ENCODE results near the gene LRRC23. TPM values are rescaled to one million over a fixed set of nuclear protein-coding genes. Genes with fewer than 3 reads are reported as not detected.

The LRRC23 gene
- total RNA-seq, 2 donors from 2014 or later: 7.3 to 8.0 TPM

- Histone ChIP-seq H3K9ac (ENCODE audit: low read depth in 2 of 2, low read length in 2 of 2) (no peak overlapping the region), H3K27me3 (no peaks in the 10 kb centered on the region), H3K9me3 (no peaks in the 10 kb centered on the region), H3K4me1 (peaks cover 10% of the 10 kb centered on the region), H3K27ac (no peak overlapping the region), H3K4me3 (no peak overlapping the region), H3K36me3 (no peaks in the 10 kb centered on the region)
- no peak for DNase-seq
- TF ChIP-seq CTCF (IDR thresholded peaks at IDR 0.05): no peak
- intact Hi-C loops (cut with DNase I): no loop called here
These were observed 52.6 kb downstream of the LRRC23 start for GRCh38 chr12:6957151-6957701.

- Histone ChIP-seq H3K27me3 (no peaks in the 10 kb centered on the region), H3K36me3 (no peaks in the 10 kb centered on the region), H3K4me3 (no peak overlapping the region), H3K27ac (peak overlapping the region; percentile 95), H3K9ac (ENCODE audit: low read depth in 2 of 2, low read length in 2 of 2) (peak overlapping the region in 1 of 2 donors; percentile 59), H3K4me1 (peaks cover 10% of the 10 kb centered on the region), H3K9me3 (no peaks in the 10 kb centered on the region)
- no peak for DNase-seq
- TF ChIP-seq CTCF (IDR thresholded peaks at IDR 0.05): no peak
- intact Hi-C loops (cut with DNase I): no loop called here
These were observed 53.4 kb downstream of the LRRC23 start for GRCh38 chr12:6957741-6958608.

GRCh38 chr12:6958609-6959057 lies 54.0 kb downstream of the LRRC23 start:
- intact Hi-C loops (cut with DNase I): no loop called here
- TF ChIP-seq CTCF (IDR thresholded peaks at IDR 0.05): no peak
- Histone ChIP-seq H3K36me3 (no peaks in the 10 kb centered on the region), H3K9ac (ENCODE audit: low read depth in 2 of 2, low read length in 2 of 2) (peak overlapping the region; percentile 38 to 59), H3K27me3 (no peaks in the 10 kb centered on the region), H3K4me3 (no peak overlapping the region), H3K4me1 (peaks cover 10% of the 10 kb centered on the region), H3K9me3 (no peaks in the 10 kb centered on the region), H3K27ac (peak overlapping the region; percentile 95)
- DNase-seq: no peak

- no peak for TF ChIP-seq CTCF (IDR thresholded peaks at IDR 0.05)
- peak overlapping the region; percentile 38 to 59 for H3K9ac ChIP-seq (ENCODE audit: low read depth in 2 of 2, low read length in 2 of 2)
- H3K4me1 ChIP-seq: peaks cover 10% of the 10 kb centered on the region
- H3K36me3 ChIP-seq: no peaks in the 10 kb centered on the region
- H3K9me3 ChIP-seq: no peaks in the 10 kb centered on the region
- H3K27ac ChIP-seq: peak overlapping the region; percentile 95
- no peaks in the 10 kb centered on the region for H3K27me3 ChIP-seq
- DNase-seq: no peak
- intact Hi-C loops (cut with DNase I): no loop called here
- H3K4me3 ChIP-seq: no peak overlapping the region
These were observed 54.6 kb downstream of the LRRC23 start for GRCh38 chr12:6959058-6959804.

GRCh38 chr12:6959805-6960592 lies 55.4 kb downstream of the LRRC23 start:
- no peak for TF ChIP-seq CTCF (IDR thresholded peaks at IDR 0.05)
- Histone ChIP-seq H3K27me3 (no peaks in the 10 kb centered on the region), H3K4me3 (no peak overlapping the region), H3K9me3 (no peaks in the 10 kb centered on the region), H3K9ac (ENCODE audit: low read depth in 2 of 2, low read length in 2 of 2) (peak overlapping the region in 1 of 2 donors; percentile 98), H3K4me1 (peaks cover 16% of the 10 kb centered on the region), H3K27ac (peak overlapping the region; percentile 95), H3K36me3 (no peaks in the 10 kb centered on the region)
- intact Hi-C loops (cut with DNase I): no loop called here
- peak; percentile 21 for DNase-seq

All from colonic mucosa (tissue), 4 donors.